HepG2 (cell line): ENCODE data around the gene SYMPK. TPM values are rescaled to one million over a fixed set of nuclear protein-coding genes. Genes with fewer than 3 reads are reported as not detected.

Experiments
- DPF2 ChIP-seq: sonication (generic); formaldehyde crosslinking; IDR thresholded peaks from 2 replicates; pipeline ENCODE4 v1.4.0; 2020; ENCODE audit warnings: mild to moderate bottlenecking, low read depth, missing genetic modification reagents, borderline replicate concordance
- EZH2 ChIP-seq: conservative IDR thresholded peaks from 2 replicates; pipeline ENCODE4 v1.6.1; 2012; ENCODE audit warnings: mild to moderate bottlenecking, low read depth, low read length, moderate library complexity
- HCFC1 ChIP-seq: fragments of 150-350 bp; IDR thresholded peaks from 2 replicates; pipeline ENCODE4 v1.6.1; 2014; ENCODE audit warnings: low read depth, low read length
- HIC2 ChIP-seq: sonication (generic); formaldehyde crosslinking; IDR thresholded peaks from 2 replicates; pipeline ENCODE4 v1.9.0; 2022; ENCODE audit warnings: low read depth, missing genetic modification reagents
- KLF13 ChIP-seq: sonication (generic); formaldehyde crosslinking; IDR thresholded peaks from 2 replicates; pipeline ENCODE4 v1.4.0; 2020; ENCODE audit warnings: mild to moderate bottlenecking, missing genetic modification reagents
- LRRFIP1 ChIP-seq: sonication (generic); formaldehyde crosslinking; conservative IDR thresholded peaks from 2 replicates; pipeline ENCODE4 v1.4.0; 2020; ENCODE audit warnings: missing genetic modification reagents
- MIXL1 ChIP-seq: IDR thresholded peaks from 2 replicates; pipeline ENCODE4 v1.6.1; 2016
- MTA3 ChIP-seq: sonication (generic); formaldehyde crosslinking; IDR thresholded peaks from 2 replicates; pipeline ENCODE4 v1.4.0; 2020; ENCODE audit warnings: missing genetic modification reagents
- MXI1 ChIP-seq: IDR thresholded peaks from 3 replicates; pipeline ENCODE4 v1.6.1; 2012; ENCODE audit warnings: low read depth, low read length, inconsistent platforms, borderline replicate concordance
- NFIC ChIP-seq: IDR thresholded peaks from 2 replicates; pipeline ENCODE4 v1.6.1; 2012; ENCODE audit warnings: mild to moderate bottlenecking, low read length, inconsistent platforms
- ONECUT2 ChIP-seq: sonication (generic); formaldehyde crosslinking; IDR thresholded peaks from 2 replicates; pipeline ENCODE4 v1.4.0; 2020; ENCODE audit warnings: missing genetic modification reagents
- SIN3B ChIP-seq: fragments of 150-350 bp; IDR thresholded peaks from 2 replicates; pipeline ENCODE4 v1.6.1; 2014; ENCODE audit warnings: low read length
- ZBTB2 ChIP-seq: sonication (generic); formaldehyde crosslinking; IDR thresholded peaks from 2 replicates; pipeline ENCODE4 v1.8.0; 2022; ENCODE audit warnings: low read depth, missing genetic modification reagents
- ZBTB49 ChIP-seq: sonication (generic); formaldehyde crosslinking; IDR thresholded peaks from 2 replicates; pipeline ENCODE4 v1.4.0; 2020; ENCODE audit warnings: missing genetic modification reagents, borderline replicate concordance
- ZHX1 ChIP-seq: sonication (generic); formaldehyde crosslinking; IDR thresholded peaks from 2 replicates; pipeline ENCODE4 v1.8.1; 2022; ENCODE audit warnings: low read depth, mild to moderate bottlenecking, missing genetic modification reagents
- ZMAT3 ChIP-seq: sonication (generic); formaldehyde crosslinking; conservative IDR thresholded peaks from 2 replicates; pipeline ENCODE4 v1.7.0; 2021; ENCODE audit warnings: missing genetic modification reagents
- ZNF274 ChIP-seq: sonication (generic); formaldehyde crosslinking; IDR thresholded peaks from 2 replicates; pipeline ENCODE4 v1.5.1; 2020; ENCODE audit warnings: mild to moderate bottlenecking, missing genetic modification reagents
- ZNF460 ChIP-seq: sonication (generic); formaldehyde crosslinking; IDR thresholded peaks from 2 replicates; pipeline ENCODE4 v1.5.1; 2020; ENCODE audit warnings: missing genetic modification reagents, mild to moderate bottlenecking, borderline replicate concordance
- polyA plus RNA-seq, 8 experiments: library from polyadenylated mRNA; depleted of rRNA in 3 of 8; stranded (reverse) in 7 of 8; unstranded in 1 of 8; fragments of >200 nt; fragmentation: Illumina TruSeq in 4 of 8; extraction: Trizol in 4 of 8; gene quantifications; 2 replicates each; pipeline versions ENCODE4 v1.2.1 to v1.2.3, GENCODE V29; 2011 to 2016; ENCODE audit warnings: low read depth in 4 of 8, missing spikeins in 1 of 8, mixed read lengths in 1 of 8; ENCODE audit not compliant: insufficient read depth in 1 of 8
- total RNA-seq, 5 experiments: library from RNA; depleted of rRNA; stranded (reverse); fragments of >200 nt; fragmentation: Illumina TruSeq; extraction: Trizol; gene quantifications; 2 replicates each; pipeline ENCODE4 v1.2.3, GENCODE V29; 2016; ENCODE audit warnings: low read depth in 1 of 5

SYMPK gene
- total and polyA plus RNA-seq, 2 of the 13 experiments (the other 11 are each of a cell fraction or from before 2014, with no cell fraction given): 21.9 to 55.7 TPM

- TF ChIP-seq HIC2 (CRISPR knock-in tag) (no peak), ZBTB2 (CRISPR knock-in tag) (peak; percentile 43; the same call in 1 of the 2 replicates), NFIC (no peak), SIN3B (peak; percentile 47; the same call in 1 of the 2 replicates), EZH2 (no peak), MXI1 (peak; percentile 55; the same call in 1 of the 3 replicates), MTA3 (CRISPR knock-in tag) (no peak), MIXL1 (CRISPR knock-in tag) (peak; percentile 76), ZNF274 (peak; percentile 56; the same call in 1 of the 2 replicates), LRRFIP1 (no peak), ONECUT2 (CRISPR knock-in tag) (0 out of 2 replicates have a peak, but pooled peaks have one; percentile 4), HCFC1 (peak; percentile 17; the same call in 1 of the 2 replicates), ZMAT3 (peak; percentile 66), KLF13 (CRISPR knock-in tag) (no peak), DPF2 (CRISPR knock-in tag) (peak; percentile 62), ZBTB49 (no peak), ZHX1 (CRISPR knock-in tag) (no peak), ZNF460 (CRISPR knock-in tag) (no peak; the same call in 1 of the 2 replicates)
Observed at GRCh38 chr19:45882652-45883585, 20.0 kb upstream of the SYMPK start (continued).
